ENCODE measurements around the gene GPBP1L1.

- TF ChIP-seq CTCF (IDR thresholded peaks at IDR 0.05; ENCODE audit: insufficient read depth, low read length): no peak
- no peak for TF ChIP-seq REST (IDR thresholded peaks at IDR 0.05; ENCODE audit: insufficient replicate concordance, low read depth)
- no peak for TF ChIP-seq POLR2AphosphoS5 (IDR thresholded peaks at IDR 0.05; ENCODE audit: low read depth)
- TF ChIP-seq GABPA (IDR thresholded peaks at IDR 0.05; ENCODE audit: low read depth): no peak
- no peak for TF ChIP-seq SPI1 (IDR thresholded peaks at IDR 0.05; ENCODE audit: borderline replicate concordance, low read depth)
Observed at GRCh38 chr1:45615885-45616284, 70.4 kb downstream of the GPBP1L1 start.

Measured in HL-60 (cell line).